IPS DF 4.7 (cell line): ENCODE data around the gene ZDHHC19.

ENCODE experiments used
- DNase-seq: peaks from one replicate; pipeline ENCODE4 v3.0.0-alpha.2; 2013; ENCODE audit warnings: low spot score; ENCODE audit errors: extremely low read depth

ZDHHC19 gene

DNA sequence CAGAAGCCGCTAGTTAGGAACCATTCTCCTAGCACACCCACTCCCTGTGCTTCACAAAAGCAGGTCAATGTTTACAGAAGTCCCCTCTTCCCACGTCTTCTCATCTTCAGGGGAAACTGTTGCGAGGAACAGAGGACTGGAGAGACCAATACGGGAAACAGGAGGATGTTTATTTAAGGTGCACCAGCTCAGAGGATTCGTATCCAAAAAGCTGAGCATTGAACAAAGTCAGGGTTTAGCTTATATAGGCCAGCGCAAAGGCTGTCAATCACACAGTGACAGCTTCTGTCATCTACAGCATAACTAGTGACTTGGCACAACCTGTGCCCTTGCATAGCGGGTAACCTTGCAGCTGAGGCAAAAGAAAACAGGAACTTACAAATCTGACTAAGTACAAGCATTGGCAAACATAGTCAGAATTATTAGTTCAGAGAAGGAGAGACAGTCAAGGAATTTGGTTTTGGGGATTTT, 61.3 kb downstream of the ZDHHC19 start:
- DNase-seq, result no peak

DNA sequence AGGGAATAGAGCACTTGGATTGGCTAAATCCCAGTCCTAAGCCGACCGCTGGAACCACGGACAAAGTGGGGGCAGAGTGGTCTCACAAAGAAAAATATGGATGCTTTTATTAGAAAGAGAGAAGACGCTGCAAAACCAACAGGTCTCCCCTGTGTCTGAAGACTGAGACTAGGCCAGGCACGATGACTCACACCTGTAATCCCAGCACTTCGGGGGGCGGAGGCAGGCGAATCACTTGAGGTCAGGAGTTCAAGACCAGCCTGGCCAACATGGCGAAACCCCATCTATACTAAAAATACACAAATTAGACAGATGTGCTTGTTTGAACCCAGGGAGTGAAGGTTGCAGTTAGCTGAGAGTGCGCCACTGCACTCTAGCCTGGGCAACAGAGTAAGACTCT, 61.8 kb downstream of the ZDHHC19 start:
- no peak for DNase-seq
